Measurements from ENCODE around the gene DNAH1.

DNAH1 gene

DNA sequence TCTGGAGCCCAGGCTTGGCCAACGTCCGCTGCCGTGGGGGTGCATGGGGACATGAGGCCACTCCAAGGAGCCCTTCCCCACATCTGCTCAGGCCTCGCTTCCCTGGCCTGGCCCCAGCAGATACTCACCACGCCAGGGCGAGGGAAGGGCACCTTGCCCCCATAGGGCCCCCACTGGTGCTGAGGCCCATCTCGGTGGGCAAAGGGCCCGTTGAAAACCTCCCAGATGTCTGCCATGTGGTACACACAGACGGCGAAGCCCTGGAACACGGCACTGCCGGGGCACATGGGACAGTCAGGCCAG lies 124.1 kb downstream of the DNAH1 start:
- FAIRE-seq, result no peak
- no peak for DNase-seq (ENCODE audit: extremely low spot score, insufficient read length, low read depth)

DNA sequence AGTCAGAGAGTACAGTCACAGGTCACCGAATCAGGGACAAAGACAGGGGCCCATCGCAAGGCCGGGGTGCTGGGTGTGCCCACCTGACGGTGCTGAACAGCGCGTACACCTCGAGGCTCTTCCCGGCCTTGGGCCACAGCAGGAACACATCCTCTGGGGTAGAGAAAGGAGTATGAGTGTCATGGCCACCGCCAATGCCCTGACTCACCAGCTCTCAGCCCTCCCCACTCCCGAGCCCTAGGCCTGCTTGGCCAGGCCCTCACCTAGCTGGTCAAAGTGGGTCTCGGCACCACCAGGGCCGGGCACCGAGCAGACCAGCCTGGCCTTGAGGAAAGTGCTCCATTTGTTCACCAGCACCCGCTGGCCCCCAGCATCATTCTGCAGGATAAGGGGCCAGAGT lies 124.6 kb downstream of the DNAH1 start:
- no peak for FAIRE-seq
- no peak for DNase-seq (ENCODE audit: extremely low spot score, insufficient read length, low read depth)

DNA sequence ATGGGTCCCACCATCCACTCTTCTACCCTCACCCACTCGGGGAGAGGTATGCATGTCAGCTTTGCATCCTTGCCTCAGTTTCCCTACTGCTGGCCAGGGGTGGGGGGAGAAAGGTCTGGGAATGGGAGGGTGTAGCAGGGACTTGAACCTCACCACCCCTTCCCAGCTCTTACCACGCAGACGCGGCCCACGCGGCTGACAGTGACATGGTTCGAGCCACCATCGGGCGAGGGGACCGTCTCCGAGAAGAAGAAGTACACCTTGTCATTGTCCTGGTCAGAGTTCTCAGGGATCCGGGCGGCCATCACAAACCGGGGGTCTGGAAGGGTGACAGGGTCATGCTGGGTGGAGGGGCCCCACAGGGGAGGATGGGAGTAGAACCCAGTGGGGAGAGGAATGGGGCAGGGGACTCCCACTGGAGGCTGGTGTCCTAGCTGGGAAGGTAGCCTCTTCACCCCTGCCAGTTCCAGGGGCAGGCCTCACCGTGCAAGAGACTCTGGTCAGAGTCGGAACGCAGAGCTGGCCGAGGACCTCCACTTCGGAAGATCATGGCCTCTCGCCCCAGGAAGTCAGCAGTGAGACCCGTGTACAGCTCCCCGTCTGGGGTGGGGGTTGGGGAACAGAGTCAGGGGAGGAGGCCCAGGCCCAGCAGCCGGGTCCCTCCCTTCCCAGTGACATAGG lies 125.1 kb downstream of the DNAH1 start:
- no peak for DNase-seq (ENCODE audit: extremely low spot score, insufficient read length, low read depth)
- FAIRE-seq, result no peak

DNA sequence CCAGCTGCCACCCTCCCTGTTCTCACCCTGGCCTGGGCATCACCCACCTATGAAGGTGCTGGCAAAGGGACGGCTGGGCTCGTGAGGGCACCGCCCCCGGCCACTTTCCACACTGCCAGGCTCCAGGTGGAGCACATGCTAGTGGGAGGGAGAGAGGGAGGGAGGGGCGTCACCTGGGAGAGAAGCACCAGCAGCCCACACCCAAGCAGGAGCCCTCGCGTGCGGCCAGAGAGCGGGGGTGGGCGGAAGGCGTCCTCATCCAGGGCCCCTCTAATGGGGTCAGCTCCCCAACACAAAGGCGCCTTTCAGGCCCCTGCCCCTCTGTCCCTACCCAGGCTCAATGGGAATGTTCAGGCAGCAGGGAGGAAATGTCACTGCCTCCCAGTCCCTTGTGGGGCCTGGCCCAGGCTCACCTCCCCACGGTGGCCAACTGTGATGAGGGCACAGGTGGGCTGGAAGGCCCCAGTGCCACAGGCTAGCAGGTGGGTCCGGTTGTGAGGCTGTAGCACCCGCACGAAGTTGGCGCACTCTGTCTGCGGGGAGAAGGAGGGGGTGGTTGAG lies 125.7 kb downstream of the DNAH1 start:
- no peak for DNase-seq (ENCODE audit: extremely low spot score, insufficient read length, low read depth)
- FAIRE-seq, result no peak

DNA sequence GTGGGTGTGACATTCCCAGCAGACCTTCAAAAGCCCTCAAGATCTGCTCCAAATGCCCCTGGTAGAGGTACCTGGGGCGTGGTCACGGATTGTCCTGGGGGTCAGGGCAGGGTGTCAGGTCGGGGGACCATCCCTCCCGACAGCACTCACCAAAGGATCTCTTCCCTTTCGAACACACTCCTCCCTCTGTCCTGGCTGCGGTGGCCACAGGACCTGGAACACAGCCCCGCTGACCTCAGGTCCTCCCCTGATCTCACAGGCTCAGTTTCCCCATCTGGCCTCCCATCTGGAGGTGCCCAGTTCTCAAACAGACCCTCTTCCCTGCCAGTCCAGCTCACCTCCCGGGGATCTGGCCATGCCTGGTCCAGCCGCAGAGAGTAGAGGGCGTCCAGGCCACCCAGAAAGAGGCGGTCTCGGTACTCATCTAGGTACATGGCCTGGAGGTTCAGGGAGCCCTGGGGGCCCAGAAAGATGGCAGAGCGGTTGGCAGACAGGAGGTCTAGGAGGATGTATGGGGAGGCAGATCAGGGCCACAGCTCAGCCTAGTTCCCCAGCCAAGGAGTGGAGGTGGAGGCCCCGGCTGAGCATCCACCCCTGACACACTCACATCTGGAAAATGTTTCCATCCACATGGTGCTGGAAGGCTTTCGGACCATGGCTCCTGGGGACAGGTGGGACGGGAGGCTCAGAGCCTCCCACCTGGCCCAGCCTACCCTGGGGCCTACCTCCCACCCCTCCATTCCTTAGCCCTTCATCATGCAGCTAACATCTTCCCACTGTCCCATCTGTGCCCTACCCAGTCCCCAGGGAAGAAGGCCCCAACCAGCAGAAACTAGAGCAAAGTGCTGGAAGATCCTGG lies 126.5 kb downstream of the DNAH1 start:
- FAIRE-seq (no peak), DNase-seq (ENCODE audit: extremely low spot score, insufficient read length, low read depth) (no peak)

DNA sequence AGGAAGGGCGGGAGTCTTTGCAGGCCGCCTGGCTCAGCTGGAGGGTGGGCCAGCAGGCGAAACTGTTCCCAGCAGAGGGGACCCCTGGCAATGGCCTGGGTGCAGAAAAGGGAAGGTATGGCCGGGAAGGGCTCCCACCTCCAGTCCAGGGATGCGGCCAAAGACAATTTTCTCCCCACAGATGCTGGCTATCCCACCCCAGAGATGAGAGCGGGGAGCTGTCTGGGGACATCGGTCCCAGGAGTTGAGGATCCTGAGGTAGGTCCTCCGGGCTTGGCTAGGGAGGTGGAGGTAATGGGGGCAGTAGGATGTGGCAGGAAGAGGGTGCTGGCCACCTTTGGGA lies 127.1 kb downstream of the DNAH1 start:
- FAIRE-seq, result no peak
- DNase-seq (ENCODE audit: extremely low spot score, insufficient read length, low read depth), result no peak

DNA sequence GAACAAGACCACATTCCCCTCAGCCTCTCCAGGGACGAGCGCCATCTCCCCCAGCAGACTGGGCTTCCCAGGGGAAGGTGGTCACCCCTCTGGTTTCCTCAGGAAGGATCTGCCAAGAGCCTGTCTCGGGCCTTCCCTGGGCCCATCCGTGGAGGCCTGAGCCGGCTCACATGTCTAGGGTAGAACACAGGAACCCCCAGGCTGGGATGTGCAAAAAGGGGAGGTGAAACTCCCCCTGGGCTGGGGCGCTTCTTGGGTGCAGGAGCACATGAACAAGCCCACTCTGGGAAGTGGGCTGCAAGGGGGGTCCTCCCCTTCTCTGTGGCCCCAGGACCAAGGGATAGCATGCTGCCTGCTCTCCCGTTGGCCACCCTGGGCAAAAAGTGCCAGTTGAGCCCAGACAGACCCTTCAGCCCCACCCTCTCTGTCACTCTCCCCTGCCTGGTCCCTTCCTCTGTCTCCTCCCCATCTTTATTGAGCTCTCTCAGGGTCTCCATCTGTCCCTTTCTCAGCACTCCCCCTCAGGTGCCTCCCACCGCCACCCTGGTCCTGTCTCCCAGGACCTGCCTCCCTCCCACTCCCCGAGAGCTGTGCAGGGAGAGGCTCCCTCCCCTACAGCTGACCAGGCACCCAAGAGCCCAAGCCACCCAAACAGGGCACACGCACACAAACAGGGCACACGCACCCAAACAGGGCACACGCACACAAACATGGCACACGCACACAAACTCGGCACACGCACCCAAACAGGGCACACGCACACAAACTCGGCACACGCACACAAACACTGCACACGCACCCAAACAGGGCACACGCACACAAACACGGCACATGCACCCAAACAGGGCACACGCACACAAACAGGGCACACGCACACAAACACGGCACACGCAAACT lies 127.9 kb downstream of the DNAH1 start:
- no peak for FAIRE-seq
- DNase-seq (ENCODE audit: extremely low spot score, insufficient read length, low read depth), result no peak

DNA sequence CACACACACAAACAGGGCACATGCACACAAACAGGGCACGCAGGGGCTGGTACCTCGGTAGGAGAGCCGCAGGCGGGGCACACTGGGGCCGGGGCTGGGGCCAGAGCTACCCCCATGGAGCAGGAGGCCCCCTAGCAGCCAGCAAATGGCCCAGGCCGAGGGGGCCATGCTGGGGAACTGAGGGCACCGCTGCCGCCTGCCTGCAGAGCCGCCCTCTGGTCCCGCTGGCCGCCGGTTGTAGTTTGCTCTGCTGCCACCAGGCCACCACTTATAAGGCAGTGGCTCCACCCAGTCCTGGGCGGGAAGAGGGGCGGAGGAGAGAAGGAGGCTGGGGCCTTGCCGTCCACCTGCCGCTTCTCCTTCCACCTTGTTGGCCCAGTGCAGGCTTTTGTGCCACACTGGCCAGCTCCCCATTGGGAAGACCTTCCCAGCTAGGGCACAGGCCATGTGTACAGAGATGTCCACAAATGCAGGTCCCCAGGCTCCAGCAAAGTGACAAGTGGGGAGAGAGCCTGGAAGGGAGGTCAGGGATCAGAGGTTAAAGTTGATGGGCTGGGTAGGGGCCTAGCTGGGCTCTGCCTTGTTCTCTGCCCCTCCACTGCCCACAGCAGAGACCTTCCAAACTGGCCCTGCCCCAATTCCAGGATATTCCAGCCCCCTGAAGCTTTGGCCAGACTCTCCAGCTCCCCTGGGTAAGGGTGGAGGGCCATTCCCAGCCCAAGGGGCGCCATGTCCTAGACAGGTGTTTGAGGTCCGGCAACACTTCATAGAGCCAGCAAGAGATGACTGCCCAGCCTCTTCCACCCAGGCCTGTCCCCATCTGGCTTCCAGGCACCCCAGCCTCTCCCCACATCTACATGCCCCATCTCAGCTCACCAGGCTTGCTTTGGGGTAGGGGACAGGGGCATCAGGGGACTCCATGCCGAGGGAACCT lies 129.0 kb downstream of the DNAH1 start, which contains the start of gene SEMA3G:
Gene SEMA3G, minus strand, starts transcription at position 244 of the 934 bp plus-strand sequence. Its CDS starts 76 bp downstream, at position 168.
- peak; percentile 88 for FAIRE-seq
- peak; percentile 58 for DNase-seq (ENCODE audit: extremely low spot score, insufficient read length, low read depth)

DNA sequence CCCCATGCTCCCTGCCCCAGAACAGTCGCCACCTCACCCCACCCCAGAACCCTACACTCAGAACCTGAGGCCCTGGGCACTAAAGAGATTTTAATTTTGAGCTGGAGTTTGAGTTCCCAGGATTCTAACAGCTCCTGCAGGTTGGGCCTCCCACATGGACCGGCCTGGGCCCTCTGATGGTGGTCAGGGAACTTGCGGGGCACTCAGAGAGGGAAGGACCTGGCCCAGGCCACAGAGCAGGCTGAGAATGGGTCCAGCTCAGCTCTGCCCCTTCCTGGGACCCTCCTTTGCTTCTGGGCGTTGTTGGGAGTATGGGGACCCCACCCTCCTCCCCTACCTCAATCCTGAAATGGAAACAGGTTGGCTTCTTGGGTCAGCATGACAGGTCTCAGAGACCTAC lies 129.9 kb downstream of the DNAH1 start:
- DNase-seq (ENCODE audit: extremely low spot score, insufficient read length, low read depth) (no peak), FAIRE-seq (no peak)

DNA sequence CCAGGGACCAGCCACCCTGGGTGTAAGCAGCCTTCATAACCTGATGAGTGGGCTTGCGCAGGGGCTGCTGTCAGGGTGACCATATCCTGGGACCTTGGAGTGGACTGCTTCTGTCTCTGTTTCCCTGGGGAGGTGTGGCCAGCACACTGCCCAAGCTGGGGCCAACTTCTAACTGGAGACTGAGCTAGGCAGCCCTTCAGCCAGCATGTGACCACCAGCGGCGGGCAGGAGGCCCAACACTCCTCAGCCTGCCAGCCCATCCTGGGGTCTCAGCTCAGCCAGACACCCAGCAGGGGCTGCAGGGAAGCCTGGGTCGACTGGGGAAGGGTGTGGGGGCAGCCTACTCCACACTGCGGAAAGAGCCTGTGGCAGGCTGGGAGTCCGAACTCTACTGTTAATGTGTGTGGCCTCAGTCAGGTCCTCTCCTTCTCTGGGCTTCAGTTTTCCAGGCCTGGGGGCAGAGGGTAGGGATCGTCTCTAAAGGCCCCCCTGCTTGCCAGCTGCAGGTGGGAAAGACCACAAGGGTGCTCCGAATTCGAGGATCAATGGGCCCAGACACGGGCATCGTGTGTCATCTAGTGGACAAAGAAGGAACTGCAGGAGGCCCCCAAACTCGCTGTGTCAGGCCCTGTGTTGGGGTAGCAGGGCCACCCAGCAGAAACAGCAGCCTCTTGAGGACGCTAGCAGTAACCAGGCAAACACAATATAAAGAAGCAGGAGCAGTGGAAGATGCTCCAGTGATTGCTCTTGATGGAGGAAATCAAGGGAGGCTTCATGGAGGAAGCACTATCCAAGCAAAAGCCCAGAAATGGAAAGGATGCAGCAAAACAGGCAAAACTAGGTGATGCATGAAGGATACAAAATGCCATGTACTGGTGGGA lies 130.8 kb downstream of the DNAH1 start:
- FAIRE-seq (peak; percentile 83), DNase-seq (ENCODE audit: extremely low spot score, insufficient read length, low read depth) (peak; percentile 54)

DNA sequence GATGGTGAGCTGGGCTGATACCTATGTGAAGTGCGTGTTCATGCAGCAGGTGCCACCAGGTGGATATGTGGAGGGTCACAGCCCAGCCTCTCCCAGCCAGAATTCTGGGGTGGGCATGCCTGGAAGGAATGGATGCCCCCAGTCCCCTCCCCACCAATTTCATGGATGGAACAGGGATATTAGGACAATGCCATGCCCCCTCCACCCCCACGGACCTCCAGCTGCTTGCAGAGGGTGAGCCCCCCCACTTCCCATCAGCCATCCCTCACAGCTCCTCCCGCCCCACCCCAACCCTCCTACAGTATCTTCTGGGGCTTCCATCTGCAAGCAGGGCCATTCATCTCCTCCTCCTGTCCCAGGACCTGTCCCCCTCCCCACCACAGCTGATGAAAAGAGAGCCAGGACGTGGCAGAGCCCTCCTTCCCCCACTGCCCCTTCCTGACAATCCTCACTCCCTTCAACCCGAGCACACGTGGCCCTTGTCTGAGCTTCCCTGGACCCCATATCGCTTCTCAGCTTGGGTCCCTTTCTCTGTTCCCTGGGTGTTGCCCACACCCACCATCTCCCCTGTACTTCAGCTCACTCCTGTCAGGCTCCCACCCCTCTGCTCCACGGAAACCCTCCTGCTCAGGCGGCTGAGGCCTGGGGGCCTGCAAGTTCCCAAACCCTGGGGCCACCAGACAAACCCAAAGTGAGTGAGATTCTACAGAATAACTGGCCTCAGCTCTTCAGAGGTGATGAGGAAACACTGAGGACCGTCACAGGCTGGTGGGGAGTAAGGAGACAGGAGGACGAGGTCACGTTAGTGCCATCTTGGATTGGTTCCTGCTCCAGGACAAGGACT lies 131.6 kb downstream of the DNAH1 start:
- FAIRE-seq (no peak), DNase-seq (ENCODE audit: extremely low spot score, insufficient read length, low read depth) (no peak)
